DLD1 (cell line): ENCODE results near the gene PIP5K1B.

Experiments
- in situ Hi-C: cut with HindIII; loops from 2 replicates; pipeline ENCODE4 v1.10.0; 2017; ENCODE audit warnings: low sequenced_read_pairs

PIP5K1B gene

DNA sequence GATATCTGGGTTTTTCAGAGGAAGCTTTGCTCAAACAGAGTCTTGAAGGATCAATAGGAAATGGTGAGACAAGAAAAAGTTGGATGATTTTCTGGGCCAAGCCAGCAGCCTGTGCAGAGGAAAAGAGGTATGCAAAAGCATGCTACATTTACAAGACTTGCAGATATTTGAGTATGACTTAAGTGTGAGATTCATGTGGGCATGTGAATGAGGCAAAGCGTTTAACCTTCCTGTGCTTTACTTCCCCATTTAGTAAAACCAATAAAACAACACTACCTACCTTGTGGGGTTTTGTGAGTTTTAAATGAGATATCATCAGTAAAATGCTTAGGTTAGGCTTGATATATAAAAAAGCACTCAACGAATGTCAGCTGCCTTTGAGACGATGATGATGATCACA, 58.1 kb downstream of the PIP5K1B start:
- in situ Hi-C loops, result loop anchor here (10.0 kb wide), 1 partner anchor 202 kb away; no protein-coding TSS in a partner anchor

DNA sequence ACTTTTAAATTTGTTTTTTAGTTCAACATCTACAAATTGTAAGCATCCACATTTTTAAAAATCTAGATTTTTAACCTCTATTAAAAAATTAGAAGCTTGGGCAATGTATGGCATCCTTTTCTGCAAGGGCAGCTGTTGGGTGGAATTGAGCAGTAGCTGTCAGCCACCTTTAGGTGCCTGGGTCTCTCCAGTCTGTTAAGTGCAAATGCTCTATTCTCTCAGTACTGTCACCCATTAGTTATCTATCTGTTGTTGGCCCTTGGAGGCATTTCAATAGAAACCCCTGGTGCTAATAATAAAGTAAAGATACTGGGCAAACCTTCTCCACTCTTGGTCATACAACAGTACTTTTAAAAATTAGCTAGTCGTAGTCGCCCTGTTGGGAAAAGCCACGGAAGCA, 63.6 kb downstream of the PIP5K1B start:
- in situ Hi-C loops, result loop anchor here (10.0 kb wide), 1 partner anchor 196 kb away; no protein-coding TSS in a partner anchor

DNA sequence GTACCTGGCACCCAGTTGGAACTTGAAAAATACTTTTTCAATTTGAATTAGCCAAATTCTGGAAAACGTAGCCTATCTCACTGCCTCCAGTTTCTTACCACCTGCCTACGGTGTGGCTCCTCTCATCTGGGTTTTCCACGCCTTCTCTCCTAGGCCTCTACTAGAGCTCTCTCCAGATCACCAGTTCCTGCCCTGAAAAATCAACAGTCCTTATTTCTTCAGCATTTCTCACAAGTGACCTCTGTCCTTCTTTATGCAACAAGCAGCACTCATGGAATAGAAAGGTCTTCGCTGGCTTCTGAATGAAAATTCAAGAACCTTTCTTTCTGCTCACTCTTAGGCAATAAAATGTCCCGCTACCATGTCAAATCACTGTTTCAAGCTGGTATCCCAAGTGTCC, 64.8 kb downstream of the PIP5K1B start:
- in situ Hi-C loops, result loop anchor here (10.0 kb wide), 1 partner anchor 195 kb away; no protein-coding TSS in a partner anchor

DNA sequence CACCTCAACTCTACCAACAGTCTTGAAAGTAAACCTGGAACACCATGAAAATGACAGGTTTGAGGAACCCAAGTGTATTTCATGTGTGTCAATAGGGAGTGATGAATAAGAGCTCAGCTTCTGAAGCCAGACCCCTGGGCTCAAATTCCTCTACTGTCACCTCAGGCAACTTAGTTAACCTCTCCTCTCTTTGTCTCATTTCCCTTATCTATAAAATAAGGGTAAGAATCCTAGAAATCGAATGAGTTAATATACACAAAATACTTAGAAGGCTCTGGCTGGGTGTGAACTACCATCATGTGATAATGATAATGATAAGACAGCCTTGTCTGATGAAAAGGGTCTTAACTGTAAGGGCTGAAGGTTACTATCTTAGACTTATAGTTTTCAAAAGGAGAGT, 66.3 kb downstream of the PIP5K1B start:
- in situ Hi-C loops, result no loop called here

DNA sequence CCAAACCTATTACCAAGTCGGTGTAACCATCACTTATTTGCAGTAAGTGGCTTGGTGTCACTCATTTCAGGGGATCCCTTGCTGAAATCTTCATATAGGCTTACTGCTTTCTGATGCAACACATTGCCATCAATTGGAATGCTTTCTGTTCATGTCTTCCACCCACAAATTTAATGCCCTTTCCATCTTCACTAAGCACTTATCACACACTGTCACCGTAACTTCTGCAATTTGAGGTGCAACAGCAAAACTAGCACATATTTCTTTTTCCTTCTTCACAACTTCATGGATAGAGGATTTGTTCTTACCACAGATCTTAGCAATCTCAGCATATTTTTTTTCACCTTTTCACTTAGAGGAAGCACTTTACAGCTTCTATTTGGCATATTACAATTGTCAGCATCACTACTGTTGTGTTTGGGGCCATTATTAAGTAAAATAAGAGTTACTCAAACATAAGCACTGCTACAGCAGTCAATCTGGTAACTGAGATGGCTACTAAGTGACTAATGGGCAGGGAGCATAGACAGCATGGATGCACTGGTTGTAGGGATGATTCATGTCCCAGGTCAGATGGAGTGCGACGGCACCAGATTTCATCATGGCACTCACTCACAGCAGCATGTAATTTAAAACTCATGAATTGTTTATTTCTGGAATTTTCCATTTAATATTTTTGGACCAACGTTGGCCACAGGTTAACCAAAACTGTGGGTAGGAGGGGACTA, 70.1 kb downstream of the PIP5K1B start:
- in situ Hi-C loops, result no loop called here

DNA sequence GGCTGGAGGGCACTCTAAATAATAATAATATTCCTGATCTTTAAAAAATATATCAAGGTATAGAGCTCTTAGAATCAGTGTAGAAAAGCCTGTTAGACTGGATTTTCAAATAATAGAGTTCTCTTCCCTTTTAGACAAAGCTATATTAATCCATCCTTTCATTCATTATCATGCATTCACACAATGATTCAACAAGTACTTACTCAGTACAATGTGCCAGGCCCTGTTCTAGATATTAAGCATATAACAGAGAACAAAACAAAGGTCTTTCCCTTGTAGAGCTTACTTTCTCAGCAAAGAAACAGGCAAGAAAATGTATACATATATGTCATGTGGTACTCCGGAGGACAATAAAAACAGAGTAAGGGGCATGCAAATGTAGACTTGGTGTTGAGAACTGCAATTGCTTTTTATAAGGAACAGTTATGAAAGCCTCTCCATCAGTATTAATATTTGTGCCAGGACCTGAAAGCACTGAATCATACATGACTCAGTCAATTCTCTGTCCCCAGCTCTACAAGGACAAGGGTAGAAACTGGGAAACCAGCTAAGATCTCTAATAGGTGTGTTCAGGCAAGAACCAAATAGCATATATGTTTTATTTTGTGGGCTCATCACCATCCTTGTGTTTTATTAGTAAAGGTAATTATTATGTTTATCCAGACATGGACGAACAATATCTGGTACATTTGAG, 72.2 kb downstream of the PIP5K1B start:
- in situ Hi-C loops, result no loop called here

DNA sequence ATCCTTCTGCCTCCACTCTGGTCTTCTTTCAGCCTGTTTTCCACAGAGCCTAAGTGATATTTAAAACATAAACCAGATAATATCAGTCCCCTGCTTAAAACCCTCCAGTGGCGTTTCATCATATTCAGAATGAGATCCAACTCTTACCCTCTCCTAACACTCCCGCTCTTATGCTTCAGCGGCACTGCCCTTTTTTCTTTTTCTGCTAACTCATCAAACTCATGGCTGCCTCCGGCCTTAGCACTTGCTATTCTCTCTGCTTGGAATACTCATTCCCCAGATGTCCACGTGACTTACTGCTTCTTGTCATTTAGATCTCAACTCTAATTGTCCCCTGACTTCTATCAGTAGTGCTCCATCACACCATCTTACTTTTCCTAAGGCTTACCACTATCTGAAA, 73.6 kb downstream of the PIP5K1B start:
- in situ Hi-C loops, result no loop called here

DNA sequence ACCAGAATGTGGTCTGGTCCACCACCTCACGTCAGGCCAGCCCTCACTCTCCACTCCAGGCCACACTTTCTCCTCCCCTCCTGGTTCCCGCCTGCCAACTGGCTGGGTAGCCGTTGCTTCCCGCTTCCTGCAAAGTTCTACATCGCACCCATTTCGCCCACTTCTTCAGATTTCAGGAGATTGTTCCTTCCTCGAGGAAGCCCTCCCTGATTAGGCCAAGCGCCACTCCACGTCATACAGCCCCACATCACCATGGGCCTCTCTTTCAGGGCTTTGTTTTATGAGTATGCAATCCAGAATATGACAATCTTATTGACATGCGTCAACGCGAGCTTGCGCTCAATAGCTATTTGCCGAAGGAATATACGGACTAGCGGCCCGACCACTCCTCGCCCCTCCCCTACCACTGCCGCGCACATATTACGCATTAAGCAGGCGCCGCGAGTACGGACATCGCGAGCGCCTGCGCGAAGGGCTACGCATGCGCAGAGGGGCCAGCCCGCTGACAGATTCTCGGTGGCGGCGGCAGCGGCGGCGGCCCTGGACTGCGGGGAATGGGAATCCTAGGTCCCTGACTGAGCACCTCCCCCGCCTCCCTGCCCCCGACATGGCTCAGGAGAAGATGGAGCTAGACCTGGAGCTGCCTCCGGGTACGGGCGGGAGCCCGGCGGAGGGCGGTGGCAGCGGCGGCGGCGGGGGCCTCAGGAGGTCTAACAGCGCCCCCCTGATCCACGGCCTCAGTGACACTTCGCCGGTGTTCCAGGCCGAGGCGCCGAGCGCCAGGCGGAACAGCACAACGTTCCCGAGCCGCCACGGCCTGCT, 74.7 kb downstream of the PIP5K1B start:
- in situ Hi-C loops, result no loop called here

DNA sequence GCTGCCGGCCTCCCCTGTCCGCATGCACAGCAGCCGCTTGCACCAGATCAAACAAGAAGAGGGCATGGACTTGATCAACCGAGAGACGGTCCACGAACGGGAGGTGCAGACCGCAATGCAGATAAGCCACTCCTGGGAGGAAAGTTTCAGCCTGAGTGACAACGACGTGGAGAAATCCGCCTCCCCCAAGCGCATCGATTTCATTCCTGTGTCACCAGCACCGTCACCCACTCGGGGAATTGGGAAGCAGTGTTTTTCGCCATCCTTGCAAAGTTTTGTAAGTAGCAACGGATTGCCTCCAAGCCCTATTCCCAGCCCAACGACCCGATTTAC, 75.3 kb downstream of the PIP5K1B start:
- in situ Hi-C loops, result no loop called here

DNA sequence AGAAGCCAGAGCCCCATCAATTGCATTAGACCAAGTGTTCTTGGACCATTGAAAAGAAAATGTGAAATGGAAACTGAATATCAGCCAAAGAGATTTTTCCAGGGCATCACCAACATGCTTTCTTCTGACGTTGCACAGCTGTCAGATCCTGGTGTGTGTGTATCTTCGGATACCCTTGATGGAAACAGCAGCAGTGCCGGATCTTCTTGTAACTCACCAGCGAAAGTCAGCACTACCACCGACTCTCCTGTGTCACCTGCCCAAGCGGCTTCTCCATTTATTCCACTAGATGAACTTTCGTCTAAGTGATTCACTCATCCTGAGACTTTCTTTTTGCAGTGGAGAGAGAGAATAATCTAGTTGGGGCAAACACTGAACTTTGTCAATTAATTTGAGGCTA, 75.7 kb downstream of the PIP5K1B start:
- in situ Hi-C loops, result no loop called here

DNA sequence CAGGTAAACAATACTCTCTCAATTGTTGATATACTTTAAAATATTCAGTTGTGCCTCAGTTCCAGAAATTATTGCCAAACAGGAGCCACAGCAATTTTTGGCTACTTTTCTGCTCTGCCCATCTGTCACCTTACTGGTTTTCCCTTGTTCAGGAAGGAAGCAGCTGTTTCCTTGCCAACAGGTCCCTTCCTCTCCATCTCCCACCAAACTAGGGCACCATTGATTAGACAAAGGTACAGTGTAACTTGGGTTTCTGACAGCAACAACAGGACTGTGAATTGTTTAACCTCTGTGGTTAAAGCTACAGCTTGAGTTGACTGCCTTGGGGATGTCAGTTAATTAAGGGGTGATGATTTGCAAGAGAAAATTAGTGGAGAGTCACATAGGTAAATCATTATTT, 76.9 kb downstream of the PIP5K1B start:
- in situ Hi-C loops, result no loop called here

DNA sequence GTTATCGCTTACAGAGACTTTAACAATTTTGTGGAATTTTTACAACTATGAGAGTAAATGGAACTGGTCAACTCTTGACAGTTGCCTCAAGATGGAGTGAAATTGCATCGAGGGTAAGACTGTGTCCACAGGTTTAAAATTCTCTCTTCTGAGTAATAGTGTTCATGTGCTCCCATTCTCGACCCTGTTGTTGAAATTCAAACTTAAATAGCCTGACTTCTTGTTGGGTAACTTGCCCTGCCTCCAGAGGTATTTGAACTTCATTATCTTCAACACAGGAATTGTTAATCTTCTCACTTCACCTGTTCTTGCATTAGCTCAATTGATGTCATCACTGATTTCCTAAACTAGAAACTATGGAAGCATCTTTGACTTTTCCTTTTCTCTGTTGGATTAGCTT, 77.5 kb downstream of the PIP5K1B start:
- in situ Hi-C loops, result no loop called here

DNA sequence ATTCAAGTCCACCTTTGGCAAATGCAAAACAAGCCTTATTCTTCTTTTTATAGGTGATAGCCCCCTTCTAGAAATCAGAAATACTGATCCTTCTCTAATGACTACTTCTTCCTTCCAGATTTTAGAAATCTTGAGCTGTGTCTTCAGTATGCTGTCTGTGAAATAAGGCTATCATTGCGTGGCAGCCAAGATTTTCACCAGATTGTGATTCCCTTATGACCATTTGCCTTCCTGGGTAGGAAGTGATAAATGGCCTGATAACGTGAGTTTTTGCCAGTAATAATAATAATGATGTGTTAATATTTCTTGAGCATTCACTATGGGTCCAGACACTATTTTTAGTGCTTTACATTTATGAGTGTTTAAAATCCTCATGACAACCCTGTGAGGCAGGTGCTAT, 80.9 kb downstream of the PIP5K1B start:
- in situ Hi-C loops, result no loop called here

DNA sequence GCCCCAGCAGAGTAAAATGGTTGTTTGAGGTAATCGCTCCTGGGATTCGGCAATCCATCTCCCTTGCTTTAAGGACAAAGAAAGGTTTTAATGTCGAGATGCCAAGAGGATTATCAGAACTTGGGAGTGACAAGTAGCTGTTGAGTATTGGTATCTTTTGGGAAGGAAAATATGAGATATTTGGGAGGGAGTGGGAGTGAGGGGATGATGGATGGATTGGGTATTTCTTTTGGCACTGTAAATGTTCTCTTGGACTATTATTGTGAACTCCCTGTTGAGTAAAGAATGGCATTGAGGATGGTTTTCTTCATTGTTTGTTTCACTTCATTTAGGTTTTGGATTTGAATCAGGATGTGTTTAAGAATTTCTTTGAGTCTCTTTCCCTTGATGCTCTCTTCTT, 86.1 kb downstream of the PIP5K1B start:
- in situ Hi-C loops, result no loop called here

DNA sequence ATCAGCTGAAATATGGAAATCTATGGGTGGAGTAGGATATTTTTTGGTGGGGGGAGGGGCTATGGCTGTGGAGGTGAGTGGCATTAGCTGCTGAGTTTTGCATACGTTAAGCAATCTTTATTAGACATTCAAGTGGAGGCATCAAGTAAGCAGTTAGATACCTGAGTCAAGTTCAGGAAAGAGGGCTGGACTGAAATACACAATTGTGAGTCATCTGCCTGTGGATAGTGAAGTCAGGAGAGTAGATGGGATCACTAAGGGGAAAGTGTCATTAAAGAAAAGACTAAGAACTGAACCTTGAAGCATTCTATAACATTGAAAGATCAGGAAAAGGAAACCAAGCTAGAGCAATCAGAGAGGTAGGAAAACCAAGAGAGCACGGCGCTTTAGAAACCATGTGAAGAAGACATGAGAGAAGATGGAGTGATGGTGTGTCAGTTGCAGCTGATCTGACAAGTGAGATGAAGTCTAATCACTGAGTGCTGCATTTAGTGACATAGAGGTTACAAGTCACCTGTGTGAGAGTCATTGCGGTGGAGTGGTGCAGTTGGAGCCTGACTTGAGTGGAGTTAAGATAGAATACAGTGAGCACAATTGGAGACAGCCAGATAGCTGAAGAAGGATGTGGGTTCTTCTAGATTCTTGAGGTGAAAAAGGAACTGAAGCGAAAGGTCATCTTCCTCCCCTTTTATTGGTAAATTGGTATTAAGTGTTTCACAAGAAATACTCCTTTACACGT, 88.7 kb downstream of the PIP5K1B start:
- in situ Hi-C loops, result no loop called here

DNA sequence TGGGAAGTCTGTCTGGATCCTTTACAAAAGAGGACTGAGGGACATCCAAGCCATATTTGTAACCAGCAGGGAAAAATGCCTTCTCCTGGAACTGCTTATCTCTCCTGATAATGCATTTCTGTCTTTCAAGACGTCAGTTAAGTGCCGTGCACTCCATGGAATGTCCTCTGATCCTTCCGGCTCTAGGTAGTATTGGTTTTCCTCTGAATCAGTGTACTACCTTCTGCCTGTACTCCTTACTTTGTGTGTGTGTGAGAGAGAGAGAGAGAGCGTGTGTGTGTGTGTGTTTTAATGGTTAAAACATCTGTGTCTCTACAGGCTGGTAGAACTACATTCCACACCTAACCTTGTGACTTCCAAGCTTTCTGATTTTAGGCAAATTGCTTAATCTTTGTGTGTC, 89.9 kb downstream of the PIP5K1B start:
- in situ Hi-C loops, result no loop called here

DNA sequence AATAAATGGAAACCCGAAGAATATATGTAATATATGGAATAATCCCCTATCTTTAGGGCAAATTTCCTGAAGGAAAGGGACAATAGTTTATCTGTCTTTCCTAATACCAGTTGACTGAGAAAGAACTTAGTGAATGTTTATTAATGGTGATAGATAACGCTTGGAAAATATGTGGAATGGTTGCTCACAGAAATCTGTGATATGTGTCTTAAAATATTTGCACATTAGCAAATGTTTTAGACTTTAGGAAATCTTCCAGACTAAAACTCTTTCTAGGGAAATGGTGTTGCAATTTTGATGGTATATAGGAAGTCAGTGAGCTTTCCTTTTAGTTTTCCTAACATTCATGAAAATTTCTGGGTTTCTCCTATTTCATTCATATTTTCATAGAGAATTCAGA, 90.4 kb downstream of the PIP5K1B start:
- in situ Hi-C loops, result no loop called here

DNA sequence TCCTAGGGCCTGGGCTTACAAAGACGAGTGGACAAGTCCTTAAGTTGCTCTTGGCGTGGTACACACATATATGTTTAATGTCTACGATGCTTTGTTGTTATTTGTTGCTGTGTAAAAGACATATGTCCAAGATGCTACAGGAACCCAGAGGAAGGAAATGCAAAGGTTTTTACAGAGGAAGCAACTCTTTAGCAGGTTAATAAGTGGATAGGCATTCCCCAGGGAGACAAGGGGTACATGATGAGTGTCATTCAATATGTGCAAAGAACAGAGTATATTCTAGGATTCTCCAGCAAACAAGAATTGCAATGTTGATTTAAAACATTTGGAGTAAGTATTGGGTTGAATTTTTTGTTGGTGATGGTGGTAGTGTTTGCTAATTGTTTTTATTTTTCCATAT, 92.1 kb downstream of the PIP5K1B start:
- in situ Hi-C loops, result no loop called here

DNA sequence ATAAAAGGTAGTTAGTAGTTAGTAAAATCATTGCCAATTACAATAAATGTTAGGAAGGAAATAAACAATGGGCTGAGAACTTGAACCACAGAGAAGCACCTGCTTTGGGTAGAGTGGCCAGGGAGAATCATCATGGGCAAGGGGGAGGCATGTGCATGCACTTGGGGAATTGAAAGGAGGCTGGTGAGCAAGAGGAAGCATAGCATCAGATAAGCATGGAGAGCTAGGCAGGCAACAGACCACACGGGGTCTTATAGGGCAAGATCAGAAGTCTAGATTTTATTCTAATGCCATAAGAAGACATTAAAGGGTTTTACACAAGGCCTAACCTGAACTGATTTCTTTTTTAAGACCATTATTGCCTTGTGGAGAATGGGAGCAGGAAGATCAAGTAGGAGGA, 93.4 kb downstream of the PIP5K1B start:
- in situ Hi-C loops, result no loop called here

DNA sequence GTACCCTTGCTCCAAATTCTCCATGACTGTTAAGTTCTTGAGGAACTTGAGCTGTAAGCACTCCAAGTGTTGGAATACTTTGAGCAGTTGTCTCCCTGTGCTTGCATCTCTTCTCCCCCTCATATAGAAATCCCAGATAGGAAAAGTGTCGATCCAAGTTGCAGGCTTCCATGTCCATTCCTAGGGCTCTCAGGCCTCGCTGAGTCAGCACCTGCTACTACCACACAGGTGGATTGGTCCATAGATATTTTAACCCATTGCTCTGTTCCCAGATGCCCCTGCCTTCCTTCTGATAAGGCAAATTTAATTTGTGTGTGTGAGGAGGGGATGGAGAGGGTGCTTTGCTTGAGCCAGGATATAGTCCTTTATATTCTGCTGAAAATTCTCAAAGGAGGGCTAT, 95.8 kb downstream of the PIP5K1B start:
- in situ Hi-C loops, result no loop called here

DNA sequence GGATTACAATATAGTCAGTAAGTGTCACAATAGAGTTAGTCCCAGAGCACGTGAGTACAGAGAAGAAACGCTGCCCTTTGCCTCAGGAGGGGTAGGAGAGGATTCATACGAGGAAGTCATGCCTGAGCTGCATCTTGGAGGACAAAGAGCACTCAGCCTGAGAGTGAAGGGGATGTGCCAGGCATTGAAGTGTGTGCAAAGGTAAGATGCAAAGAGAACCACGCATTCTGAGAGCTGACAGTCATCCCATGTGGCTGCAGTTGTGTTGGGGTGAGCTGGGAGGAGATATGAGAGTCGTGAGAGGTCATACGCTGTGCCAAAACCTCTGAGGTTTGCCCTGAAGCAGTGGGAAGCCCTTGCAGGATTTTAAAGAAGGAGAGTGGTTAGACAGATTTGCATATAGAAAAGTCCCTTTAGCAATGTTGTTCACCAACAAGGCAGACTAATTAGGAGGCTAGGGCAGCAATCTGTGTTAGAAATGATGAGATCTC, 97.5 kb downstream of the PIP5K1B start:
- in situ Hi-C loops, result no loop called here
